K562 (cell line): ENCODE results near the gene AMIGO1. TPM values are rescaled to one million over a fixed set of nuclear protein-coding genes. Genes with fewer than 3 reads are reported as not detected.

Experiments
- ARID3B ChIP-seq: fragments of 250-450 bp; sonication (Bioruptor Pico); IDR thresholded peaks from 2 replicates; pipeline ENCODE4 v1.4.0; 2020; ENCODE audit warnings: borderline replicate concordance
- E2F8 ChIP-seq: fragments of 450-650 bp; IDR thresholded peaks from 2 replicates; pipeline ENCODE4 v1.7.1; 2018; ENCODE audit warnings: mild to moderate bottlenecking, low read depth; ENCODE audit not compliant: partially characterized antibody
- EP300 ChIP-seq: IDR thresholded peaks from 2 replicates; pipeline ENCODE4 v1.6.1; 2012; ENCODE audit warnings: low read length, improper control_type of control experiment
- HMGXB4 ChIP-seq: sonication (generic); formaldehyde crosslinking; IDR thresholded peaks from 2 replicates; pipeline ENCODE4 v1.8.1; 2023; ENCODE audit warnings: mild to moderate bottlenecking, missing genetic modification reagents
- MAFF ChIP-seq: IDR thresholded peaks from 2 replicates; pipeline ENCODE4 v1.6.1; 2012; ENCODE audit warnings: low read length, improper control_type of control experiment
- MXI1 ChIP-seq: IDR thresholded peaks from 2 replicates; pipeline ENCODE4 v1.6.1; 2011; ENCODE audit warnings: low read depth, mild to moderate bottlenecking, improper control_type of control experiment, low read length
- NELFE ChIP-seq: IDR thresholded peaks from 2 replicates; pipeline ENCODE4 v1.6.1; 2011; ENCODE audit warnings: mild to moderate bottlenecking; ENCODE audit not compliant: insufficient read depth, insufficient read length
- NFRKB ChIP-seq: fragments of 450-650 bp; IDR thresholded peaks from 2 replicates; pipeline ENCODE4 v1.6.1; 2016; ENCODE audit warnings: low read depth
- NR0B1 ChIP-seq: fragments of 450-650 bp; IDR thresholded peaks from one replicate; pipeline ENCODE4 v1.6.1; 2018; ENCODE audit warnings: mild to moderate bottlenecking, moderate library complexity; ENCODE audit not compliant: partially characterized antibody
- PHF8 ChIP-seq: fragments of 200-600 bp; sonication (generic); IDR thresholded peaks from 2 replicates; pipeline ENCODE4 v1.6.1; 2012; ENCODE audit warnings: mixed run types, mild to moderate bottlenecking, inconsistent platforms, low read length, moderate library complexity, borderline replicate concordance
- PRPF4 ChIP-seq: fragments of 200-400 bp; formaldehyde crosslinking; IDR thresholded peaks from one replicate; pipeline ENCODE4 v1.6.1; 2017; ENCODE audit warnings: low read length, low read depth, mild to moderate bottlenecking; ENCODE audit not compliant: insufficient read depth, poor library complexity, severe bottlenecking
- RAD51 ChIP-seq: fragments of 450-650 bp; IDR thresholded peaks from 2 replicates; pipeline ENCODE4 v1.7.1; 2016; ENCODE audit warnings: low read depth, mild to moderate bottlenecking, borderline replicate concordance
- RCOR1 ChIP-seq, 2 experiments: IDR thresholded peaks; 2 replicates each; pipeline ENCODE4 v1.6.1; 2012; ENCODE audit warnings: low read depth in 2 of 2, low read length in 2 of 2, borderline replicate concordance in 1 of 2, improper control_type of control experiment in 1 of 2
- RFX5 ChIP-seq: IDR thresholded peaks from 2 replicates; pipeline ENCODE4 v1.6.1; 2011; ENCODE audit warnings: low read depth, mild to moderate bottlenecking, improper control_type of control experiment, low read length
- SLC30A9 ChIP-seq: fragments of 250-450 bp; sonication (Bioruptor Pico); IDR thresholded peaks from 2 replicates; pipeline ENCODE4 v1.8.0; 2022; ENCODE audit warnings: mild to moderate bottlenecking, moderate library complexity
- SNIP1 ChIP-seq: fragments of 450-650 bp; IDR thresholded peaks from 2 replicates; pipeline ENCODE4 v1.7.1; 2017; ENCODE audit warnings: low read depth, mild to moderate bottlenecking
- USF2 ChIP-seq: sonication (generic); formaldehyde crosslinking; IDR thresholded peaks from 2 replicates; pipeline ENCODE4 v1.5.0; 2020; ENCODE audit warnings: missing genetic modification reagents
- ZNF212 ChIP-seq: fragments of 450-650 bp; formaldehyde crosslinking; IDR thresholded peaks from 2 replicates; pipeline ENCODE4 v1.4.0; 2020; ENCODE audit warnings: mild to moderate bottlenecking
- ZNF764 ChIP-seq: fragments of 250-450 bp; sonication (Bioruptor Pico); IDR thresholded peaks from 2 replicates; pipeline ENCODE4 v1.4.0; 2020; ENCODE audit warnings: low read depth, mild to moderate bottlenecking, moderate library complexity
- polyA plus RNA-seq, 8 experiments: library from polyadenylated mRNA; depleted of rRNA in 4 of 8; stranded (reverse) in 5 of 8; unstranded in 3 of 8; fragments of >200 nt; fragmentation: Nextera tagmentation in 2 of 8; fragmentation: Illumina TruSeq in 1 of 8; extraction: Ambion mirVana in 2 of 8; extraction: Trizol in 1 of 8; gene quantifications; 2 replicates each; pipeline versions ENCODE4 v1.2.1 to v1.2.3, GENCODE V29; 2011 to 2014; ENCODE audit warnings: inconsistent platforms in 1 of 8, missing spikeins in 1 of 8
- total RNA-seq, 7 experiments: library from RNA; depleted of rRNA in 6 of 7; stranded (reverse); fragments of >200 nt in 6 of 7; fragmentation: Illumina TruSeq in 2 of 7; extraction: Trizol in 2 of 7; gene quantifications; 2 replicates each; pipeline versions ENCODE4 v1.2.1 to v1.2.3, GENCODE V29; 2011 to 2021; ENCODE audit warnings: low replicate concordance in 1 of 7

Gene AMIGO1
- total and polyA plus RNA-seq, 9 of the 15 experiments (the other 6 are each of a cell fraction or from before 2014, with no cell fraction given): 0.24 to 1.0 (median 0.54) TPM

GRCh38 chr1:109493805-109494539 is 15.6 kb downstream of the AMIGO1 start, which contains the start of gene CYB561D1 (continued):
- TF ChIP-seq PRPF4 (no peak), SLC30A9 (CRISPR knock-in tag) (no peak), ZNF764 (CRISPR knock-in tag) (no peak; the same call in 1 of the 2 replicates), NFRKB (no peak), RCOR1 (IDR thresholded peaks at IDR 0.05; ENCODE audit: borderline replicate concordance in 1 of 2, low read depth in 2 of 2, low read length in 2 of 2) (peak in 1 of 2 experiments; percentile 79; a peak in 2 of 4 replicates), NELFE (no peak), USF2 (no peak), NR0B1 (no peak), SNIP1 (no peak), PHF8 (peak; percentile 87; the same call in 1 of the 2 replicates), EP300 (no peak), ARID3B (0 out of 2 replicates have a peak, but pooled peaks have one; percentile 76), RAD51 (no peak), MXI1 (peak; percentile 84; the same call in 1 of the 2 replicates), RFX5 (no peak), MAFF (no peak; the same call in 1 of the 2 replicates), E2F8 (peak; percentile 92), HMGXB4 (CRISPR knock-in tag) (0 out of 2 replicates have a peak, but pooled peaks have one; percentile 48), ZNF212 (CRISPR knock-in tag) (peak; percentile 78; the same call in 1 of the 2 replicates)
